ENCODE measurements around the gene DBT.

GRCh38 chr1:100187912-100188311 is 61.7 kb downstream of the DBT start:
- no peak for TF ChIP-seq CTCF (IDR thresholded peaks at IDR 0.05)
- TF ChIP-seq POLR2A (IDR thresholded peaks at IDR 0.05) = no peak

Data from testis (tissue), 2 donors.